Heart left ventricle (tissue), 16 donors: ENCODE measurements around the gene MAP3K21. TPM values are rescaled to one million over a fixed set of nuclear protein-coding genes. Genes with fewer than 3 reads are reported as not detected.

Source experiments
- ATAC-seq, 4 donors: fragments of 200-7000 bp; cut with Tn5 transposase; one replicate each; pipeline ENCODE4 v1.9.1; 2020 to 2022; ENCODE audit warnings: moderate library complexity in 4 of 4, mild to moderate bottlenecking in 3 of 4, moderate number of reproducible peaks in 1 of 4
- DNase-seq, 5 donors: peaks; one replicate each; pipeline ENCODE4 v3.0.0-alpha.2; 2020
- H3K27ac ChIP-seq, 12 donors: fragments of 200-600 bp; sonication (generic) in 4 of 12; one replicate each; pipeline versions ENCODE4 v1.5.0 to v1.8.0; 2016 to 2022; ENCODE audit warnings: mild to moderate bottlenecking in 2 of 12
- H3K27me3 ChIP-seq, 9 donors: fragments of 200-600 bp; sonication (generic) in 2 of 9; one replicate each; pipeline versions ENCODE4 v1.5.1 to v1.8.0; 2016 to 2022; ENCODE audit warnings: mild to moderate bottlenecking in 3 of 9
- H3K36me3 ChIP-seq, 9 donors: fragments of 200-600 bp; sonication (generic) in 2 of 9; one replicate each; pipeline versions ENCODE4 v1.5.0 to v1.8.0; 2018 to 2022; ENCODE audit warnings: mild to moderate bottlenecking in 2 of 9
- H3K4me1 ChIP-seq, 12 donors: fragments of 200-600 bp; sonication (generic) in 4 of 12; one replicate each; pipeline versions ENCODE4 v1.5.0 to v1.8.0; 2016 to 2022; ENCODE audit warnings: mild to moderate bottlenecking in 3 of 12
- H3K4me3 ChIP-seq, 12 donors: fragments of 200-600 bp; sonication (generic) in 4 of 12; one replicate each; pipeline versions ENCODE4 v1.5.0 to v1.8.0; 2017 to 2022; ENCODE audit warnings: mild to moderate bottlenecking in 9 of 12, moderate library complexity in 4 of 12
- H3K9me3 ChIP-seq, 12 donors: fragments of 200-600 bp; sonication (generic) in 4 of 12; one replicate each; pipeline versions ENCODE4 v1.5.0 to v1.8.0; 2016 to 2022; ENCODE audit warnings: mild to moderate bottlenecking in 1 of 12
- POLR2A ChIP-seq, 2 donors: fragments of 450-650 bp; IDR thresholded peaks; one replicate each; pipeline ENCODE4 v1.6.1; 2017; ENCODE audit warnings: antibody characterized with exemption in 2 of 2, mild to moderate bottlenecking in 2 of 2, moderate library complexity in 2 of 2
- WGBS, 4 donors: extraction: QIAGEN DNeasy Blood & Tissue Kit in 2 of 4; methylation state at CpG; one replicate each; pipeline versions ENCODE4 v1.1.5 to v1.1.7; 2013 to 2018; 5-methylcytosine and 5-hydroxymethylcytosine counted together
- intact Hi-C, 10 donors: fragments of 100-400 bp; cut with DNase I; formaldehyde crosslinking; loops; one replicate each; pipeline versions ENCODE4 v1.11.1 to v1.14.2; 2022
- polyA plus RNA-seq, 2 donors: library from polyadenylated mRNA; stranded (reverse); fragments of 200-250 nt; gene quantifications; one replicate each; pipeline ENCODE4 v1.2.3, GENCODE V29; 2013
- total RNA-seq, 9 donors: library from RNA; depleted of rRNA in 2 of 9; stranded (reverse); fragments of >200 nt in 2 of 9; fragmentation: NEBNext Ultra II Directional in 3 of 9; extraction: Animal tissue kit (Norgen Biotek cat#: 25700) in 3 of 9; gene quantifications; one replicate each; pipeline versions ENCODE4 v1.1.0 to v1.2.4, GENCODE V29; 2016 to 2023
- TF ChIP-seq, protein P1 (sequence below), 12 donors: fragments of 200-600 bp; sonication (generic) in 4 of 12; IDR thresholded peaks; one replicate each; pipeline versions ENCODE4 v1.5.0 to v1.8.0; 2018 to 2022; ENCODE audit warnings: antibody characterized with exemption in 12 of 12, mild to moderate bottlenecking in 5 of 12
- donor health status: ischemic (EF 13 %, LVEDD 7.1; RV severe dilation, severe dysfunction).
- donor health status: healthy with polysubstance abuse.
- donor health status: DM: no; HTN: yes; CAD: no.
- donor health status: DM: no; HTN: no; CAD: no.
- donor health status: ischemic (EF 25% LVEDD 6.9; RV normal size, moderate dysfunction).
- donor health status: ischemic (EF 25% LVEDD 5.7; RV mildly dilated, moderate dysfunction).
- donor health status: healthy.
- donor health status: DM: yes; HTN: yes; CAD: no.
- donor health status: ischemic (EF 35%, LVEDD 5.7; RV mildly dilated, moderate dysfunction).
- donor health status: nonischemic (EF 11% LVEDD 7.7; RV severe dilation, severe dysfunction).
- donor health status: DM: yes; HTN: yes; CAD: no.
- donor health status: PGD.
- donor health status: ischemic (EF 29% LVEDD 5.4; RV normal size, mild dysfunction).
- donor health status: nonischemic (EF 23%, LVEDD 6.1; RV moderate dilation, normal function).

The MAP3K21 gene
- total and polyA plus RNA-seq, 11 donors: 0.14 to 0.86 (median 0.23) TPM

DNA sequence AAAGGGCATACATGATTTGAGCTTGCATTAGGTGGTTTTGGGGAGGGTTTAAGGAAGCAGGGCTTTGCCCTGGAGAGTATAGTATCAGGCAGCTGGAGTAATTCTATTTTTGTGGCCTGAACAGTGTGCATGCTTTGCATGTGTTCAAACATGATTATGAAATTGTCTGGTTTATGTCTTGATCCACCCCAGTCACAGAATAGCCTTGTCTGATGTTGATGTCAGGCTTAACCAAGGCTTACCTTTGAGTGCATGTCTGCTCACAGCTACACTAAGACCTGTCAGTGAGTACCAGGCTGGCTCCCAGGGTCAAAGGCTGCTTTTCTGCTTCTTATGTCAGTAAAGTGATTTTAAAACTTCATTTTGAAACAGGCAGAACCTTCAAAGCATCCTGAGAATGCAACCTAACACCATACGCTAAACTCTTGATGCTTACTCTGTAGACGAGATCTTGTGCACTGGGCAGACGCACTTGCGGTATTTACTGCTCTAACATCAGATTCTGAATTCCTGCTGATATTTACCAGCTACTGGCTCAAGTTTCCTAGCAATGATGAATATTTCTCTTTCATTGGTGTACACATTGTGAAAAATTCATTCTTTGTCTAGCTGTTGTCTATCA lies 78.9 kb downstream of the MAP3K21 start:
- intact Hi-C loops: no loop called here
- peak; percentile 28 to 88 (median 60) for ATAC-seq
- peaks cover 0 to 14% (median 0%) of the 10 kb centered on the region in 12 donors for H3K9me3 ChIP-seq
- no peaks in the 10 kb centered on the region for H3K4me1 ChIP-seq
- H3K27ac ChIP-seq: no peak overlapping the region
- WGBS, 4 donors: 52 to 74% (median 62%) methylated on average over 4 of the region's 4 CpGs
- no peak for DNase-seq
- TF ChIP-seq, protein P1, sequence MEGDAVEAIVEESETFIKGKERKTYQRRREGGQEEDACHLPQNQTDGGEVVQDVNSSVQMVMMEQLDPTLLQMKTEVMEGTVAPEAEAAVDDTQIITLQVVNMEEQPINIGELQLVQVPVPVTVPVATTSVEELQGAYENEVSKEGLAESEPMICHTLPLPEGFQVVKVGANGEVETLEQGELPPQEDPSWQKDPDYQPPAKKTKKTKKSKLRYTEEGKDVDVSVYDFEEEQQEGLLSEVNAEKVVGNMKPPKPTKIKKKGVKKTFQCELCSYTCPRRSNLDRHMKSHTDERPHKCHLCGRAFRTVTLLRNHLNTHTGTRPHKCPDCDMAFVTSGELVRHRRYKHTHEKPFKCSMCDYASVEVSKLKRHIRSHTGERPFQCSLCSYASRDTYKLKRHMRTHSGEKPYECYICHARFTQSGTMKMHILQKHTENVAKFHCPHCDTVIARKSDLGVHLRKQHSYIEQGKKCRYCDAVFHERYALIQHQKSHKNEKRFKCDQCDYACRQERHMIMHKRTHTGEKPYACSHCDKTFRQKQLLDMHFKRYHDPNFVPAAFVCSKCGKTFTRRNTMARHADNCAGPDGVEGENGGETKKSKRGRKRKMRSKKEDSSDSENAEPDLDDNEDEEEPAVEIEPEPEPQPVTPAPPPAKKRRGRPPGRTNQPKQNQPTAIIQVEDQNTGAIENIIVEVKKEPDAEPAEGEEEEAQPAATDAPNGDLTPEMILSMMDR (IDR thresholded peaks at IDR 0.05): no peak
- TF ChIP-seq POLR2A (IDR thresholded peaks at IDR 0.05): no peak
- peaks cover 0 to 4% (median 0%) of the 10 kb centered on the region in 9 donors for H3K27me3 ChIP-seq
- H3K4me3 ChIP-seq: no peak overlapping the region
- no peaks in the 10 kb centered on the region for H3K36me3 ChIP-seq

DNA sequence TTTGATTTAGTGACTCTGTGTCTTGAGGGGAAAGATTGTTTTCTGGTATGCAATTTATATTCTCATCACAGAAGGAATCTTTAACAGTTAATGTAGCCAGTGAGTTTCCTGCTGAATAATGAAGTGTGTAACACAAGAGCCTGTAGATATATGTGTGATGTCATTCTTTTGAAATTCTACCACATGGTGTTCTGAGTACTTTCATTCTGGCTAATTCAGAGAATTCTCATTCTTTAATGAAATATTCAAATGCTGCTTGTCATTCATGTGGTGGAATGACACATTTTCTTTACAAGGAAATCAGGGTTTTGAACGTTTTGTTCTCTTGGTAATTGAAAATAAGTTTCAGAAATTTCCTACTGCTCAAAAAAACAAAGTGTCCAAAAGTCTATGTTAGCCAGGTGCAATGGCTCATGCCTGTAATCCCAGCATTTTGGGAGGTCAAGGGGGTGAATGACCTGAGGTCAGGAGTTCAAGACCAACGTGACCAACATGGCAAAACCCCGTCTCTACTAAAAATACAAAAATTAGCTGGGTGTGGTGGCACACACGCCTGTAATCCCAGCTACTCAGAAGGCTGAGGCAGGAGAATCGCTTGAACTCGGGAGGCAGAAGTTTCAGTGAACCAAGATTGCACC lies 79.6 kb downstream of the MAP3K21 start:
- 75 to 82% (median 78%) methylated on average over 6 of the region's 6 CpGs for WGBS, 4 donors
- Histone ChIP-seq H3K27me3 (peaks cover 0 to 4% (median 0%) of the 10 kb centered on the region in 9 donors), H3K36me3 (no peaks in the 10 kb centered on the region), H3K9me3 (peaks cover 0 to 14% (median 0%) of the 10 kb centered on the region in 12 donors), H3K4me1 (no peaks in the 10 kb centered on the region), H3K4me3 (no peak overlapping the region), H3K27ac (no peak overlapping the region)
- no peak for DNase-seq
- no peak for TF ChIP-seq POLR2A (IDR thresholded peaks at IDR 0.05)
- TF ChIP-seq, protein P1 (IDR thresholded peaks at IDR 0.05): no peak
- ATAC-seq: no peak
- intact Hi-C loops: no loop called here

DNA sequence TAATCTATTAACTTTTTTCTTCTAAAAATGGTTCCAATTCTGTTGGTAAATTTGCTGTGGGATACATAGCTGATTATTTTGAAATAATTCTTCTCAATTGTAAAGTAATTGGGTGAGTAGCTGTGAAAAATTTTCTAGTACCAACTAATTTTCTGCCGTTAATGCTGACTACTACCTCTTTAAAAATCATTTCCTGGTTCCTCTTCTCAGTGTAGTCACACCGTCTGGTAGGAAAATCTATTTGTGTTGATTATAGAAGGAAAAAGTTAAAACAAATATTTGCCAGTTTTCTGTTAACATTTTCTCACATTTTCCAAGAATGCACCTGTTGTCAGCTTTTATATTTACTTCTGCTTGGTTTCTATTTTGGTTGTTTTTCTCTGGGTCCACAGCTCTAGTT lies 82.0 kb downstream of the MAP3K21 start:
- Histone ChIP-seq H3K36me3 (no peaks in the 10 kb centered on the region), H3K27me3 (no peaks in the 10 kb centered on the region), H3K27ac (no peak overlapping the region), H3K9me3 (peaks cover 0 to 14% (median 0%) of the 10 kb centered on the region in 12 donors), H3K4me3 (no peak overlapping the region), H3K4me1 (no peaks in the 10 kb centered on the region)
- TF ChIP-seq POLR2A (IDR thresholded peaks at IDR 0.05): no peak
- WGBS, 4 donors: 50 to 66% (median 57%) methylated on average over 2 of the region's 2 CpGs
- DNase-seq (no peak), ATAC-seq (no peak)
- intact Hi-C loops: no loop called here

DNA sequence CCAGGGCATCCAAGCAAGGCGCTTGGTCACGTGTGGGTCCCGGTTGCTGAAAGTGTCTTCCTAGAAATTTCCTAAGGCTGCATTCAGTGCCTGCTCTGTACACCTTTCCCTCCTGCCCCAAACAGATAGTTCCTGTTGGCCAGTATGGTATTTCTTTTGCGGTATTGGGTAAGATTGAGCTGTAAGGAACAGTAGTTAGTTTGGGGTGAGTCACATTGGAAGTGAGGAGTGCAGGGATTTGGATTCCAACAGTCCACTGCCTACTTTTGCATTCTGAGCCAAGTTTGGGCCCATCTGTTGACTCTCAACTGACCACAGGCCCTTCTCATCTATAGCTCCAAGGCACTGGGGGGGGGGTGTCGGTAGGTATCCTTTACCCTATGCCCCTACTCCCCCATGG lies 83.4 kb downstream of the MAP3K21 start:
- no peak for DNase-seq
- Histone ChIP-seq H3K27me3 (no peaks in the 10 kb centered on the region), H3K27ac (no peak overlapping the region), H3K4me1 (no peaks in the 10 kb centered on the region), H3K9me3 (peaks cover 0 to 14% (median 0%) of the 10 kb centered on the region in 12 donors), H3K4me3 (no peak overlapping the region), H3K36me3 (no peaks in the 10 kb centered on the region)
- WGBS, 4 donors: 72 to 75% (median 73%) methylated on average over 5 of the region's 5 CpGs
- TF ChIP-seq, protein P1 (IDR thresholded peaks at IDR 0.05): no peak
- TF ChIP-seq POLR2A (IDR thresholded peaks at IDR 0.05): no peak
- intact Hi-C loops: no loop called here
- ATAC-seq: no peak
